ENCODE measurements around the gene MED6.

- TF ChIP-seq, protein P1, sequence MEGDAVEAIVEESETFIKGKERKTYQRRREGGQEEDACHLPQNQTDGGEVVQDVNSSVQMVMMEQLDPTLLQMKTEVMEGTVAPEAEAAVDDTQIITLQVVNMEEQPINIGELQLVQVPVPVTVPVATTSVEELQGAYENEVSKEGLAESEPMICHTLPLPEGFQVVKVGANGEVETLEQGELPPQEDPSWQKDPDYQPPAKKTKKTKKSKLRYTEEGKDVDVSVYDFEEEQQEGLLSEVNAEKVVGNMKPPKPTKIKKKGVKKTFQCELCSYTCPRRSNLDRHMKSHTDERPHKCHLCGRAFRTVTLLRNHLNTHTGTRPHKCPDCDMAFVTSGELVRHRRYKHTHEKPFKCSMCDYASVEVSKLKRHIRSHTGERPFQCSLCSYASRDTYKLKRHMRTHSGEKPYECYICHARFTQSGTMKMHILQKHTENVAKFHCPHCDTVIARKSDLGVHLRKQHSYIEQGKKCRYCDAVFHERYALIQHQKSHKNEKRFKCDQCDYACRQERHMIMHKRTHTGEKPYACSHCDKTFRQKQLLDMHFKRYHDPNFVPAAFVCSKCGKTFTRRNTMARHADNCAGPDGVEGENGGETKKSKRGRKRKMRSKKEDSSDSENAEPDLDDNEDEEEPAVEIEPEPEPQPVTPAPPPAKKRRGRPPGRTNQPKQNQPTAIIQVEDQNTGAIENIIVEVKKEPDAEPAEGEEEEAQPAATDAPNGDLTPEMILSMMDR (IDR thresholded peaks at IDR 0.05) = no peak
- no peak for TF ChIP-seq POLR2A (IDR thresholded peaks at IDR 0.05)
Observed at GRCh38 chr14:70642303-70643235, 42.1 kb upstream of the MED6 start.

All from esophagus squamous epithelium (tissue), 4 donors.